SK-N-SH treated with all-trans-retinoic acid at 6 μM for 48 hours (cell line): ENCODE measurements around the gene RTN4RL1.
A peak's percentile ranks its signal among the peaks of the same experiment; 100 is the strongest.

Experiments
- ATAC-seq: fragments of 200-7000 bp; cut with Tn5 transposase; 3 replicates; pipeline ENCODE4 v1.9.1; 2020; ENCODE audit warnings: mild to moderate bottlenecking, moderate library complexity
- ARNTL ChIP-seq: fragments of 450-650 bp; formaldehyde crosslinking; IDR thresholded peaks from 2 replicates; pipeline ENCODE4 v1.5.0; 2020; ENCODE audit warnings: low read depth, mild to moderate bottlenecking, moderate library complexity, borderline replicate concordance
- BACH2 ChIP-seq: fragments of 250-450 bp; sonication (Bioruptor Pico); IDR thresholded peaks from 2 replicates; pipeline ENCODE4 v1.9.0; 2021; ENCODE audit warnings: mild to moderate bottlenecking, borderline replicate concordance
- CSDC2 ChIP-seq: fragments of 250-450 bp; sonication (Bioruptor Pico); IDR thresholded peaks from 2 replicates; pipeline ENCODE4 v1.5.0; 2020; ENCODE audit warnings: mild to moderate bottlenecking, moderate library complexity
- CSRNP3 ChIP-seq: fragments of 250-450 bp; sonication (Bioruptor Pico); IDR thresholded peaks from 2 replicates; pipeline ENCODE4 v1.5.1; 2021; ENCODE audit warnings: mild to moderate bottlenecking, moderate library complexity
- ESRRG ChIP-seq: fragments of 250-450 bp; sonication (Bioruptor Pico); IDR thresholded peaks from 2 replicates; pipeline ENCODE4 v1.6.1; 2021; ENCODE audit warnings: mild to moderate bottlenecking
- ISL1 ChIP-seq: fragments of 250-450 bp; sonication (Bioruptor Pico); IDR thresholded peaks from 2 replicates; pipeline ENCODE4 v2.1.2; 2022; ENCODE audit warnings: mild to moderate bottlenecking, moderate library complexity
- OSR1 ChIP-seq: fragments of 250-450 bp; sonication (Bioruptor Pico); IDR thresholded peaks from 2 replicates; pipeline ENCODE4 v1.8.0; 2022; ENCODE audit warnings: moderate library complexity, mild to moderate bottlenecking, inconsistent platforms
- POU6F1 ChIP-seq: fragments of 250-450 bp; sonication (Bioruptor Pico); IDR thresholded peaks from 2 replicates; pipeline ENCODE4 v1.8.0; 2021; ENCODE audit warnings: low read depth, mild to moderate bottlenecking, moderate library complexity, borderline replicate concordance
- PPARA ChIP-seq: fragments of 250-450 bp; sonication (Bioruptor Pico); IDR thresholded peaks from 2 replicates; pipeline ENCODE4 v1.5.0; 2020; ENCODE audit warnings: mild to moderate bottlenecking, borderline replicate concordance
- SNAI2 ChIP-seq: fragments of 250-450 bp; sonication (Bioruptor Pico); IDR thresholded peaks from 2 replicates; pipeline ENCODE4 v1.5.0; 2020; ENCODE audit warnings: mild to moderate bottlenecking, moderate library complexity
- TCF4 ChIP-seq: fragments of 250-450 bp; sonication (Bioruptor Pico); IDR thresholded peaks from 2 replicates; pipeline ENCODE4 v1.8.0; 2021; ENCODE audit warnings: mild to moderate bottlenecking, moderate library complexity, borderline replicate concordance
- ZC3H10 ChIP-seq: fragments of 250-450 bp; sonication (Bioruptor Pico); IDR thresholded peaks from 2 replicates; pipeline ENCODE4 v1.5.1; 2021; ENCODE audit warnings: mild to moderate bottlenecking, moderate library complexity
- ZFP3 ChIP-seq: fragments of 250-450 bp; sonication (Bioruptor Pico); IDR thresholded peaks from 2 replicates; pipeline ENCODE4 v1.5.0; 2020; ENCODE audit warnings: mild to moderate bottlenecking, moderate library complexity
- ZFP30 ChIP-seq: fragments of 450-650 bp; formaldehyde crosslinking; IDR thresholded peaks from 2 replicates; pipeline ENCODE4 v1.5.0; 2022; ENCODE audit warnings: mild to moderate bottlenecking, moderate library complexity
- ZNF565 ChIP-seq: fragments of 450-650 bp; formaldehyde crosslinking; conservative IDR thresholded peaks from 2 replicates; pipeline ENCODE4 v1.5.0; 2020; ENCODE audit warnings: low read depth, mild to moderate bottlenecking, moderate library complexity
- ZNF70 ChIP-seq: fragments of 450-650 bp; formaldehyde crosslinking; IDR thresholded peaks from 2 replicates; pipeline ENCODE4 v1.5.0; 2020; ENCODE audit warnings: mild to moderate bottlenecking, moderate library complexity
- ZNF8 ChIP-seq: fragments of 450-650 bp; formaldehyde crosslinking; IDR thresholded peaks from 2 replicates; pipeline ENCODE4 v1.5.0; 2020; ENCODE audit warnings: mild to moderate bottlenecking, moderate library complexity
- TF ChIP-seq, protein P1 (sequence below): fragments of 250-450 bp; sonication (Bioruptor Pico); IDR thresholded peaks from 2 replicates; pipeline ENCODE4 v1.5.1; 2020; ENCODE audit warnings: low read depth, mild to moderate bottlenecking, moderate library complexity
- TF ChIP-seq, protein P2 (sequence below): fragments of 250-450 bp; sonication (Bioruptor Pico); IDR thresholded peaks from 2 replicates; pipeline ENCODE4 v1.5.0; 2020; ENCODE audit warnings: mild to moderate bottlenecking, moderate library complexity

Gene RTN4RL1

DNA sequence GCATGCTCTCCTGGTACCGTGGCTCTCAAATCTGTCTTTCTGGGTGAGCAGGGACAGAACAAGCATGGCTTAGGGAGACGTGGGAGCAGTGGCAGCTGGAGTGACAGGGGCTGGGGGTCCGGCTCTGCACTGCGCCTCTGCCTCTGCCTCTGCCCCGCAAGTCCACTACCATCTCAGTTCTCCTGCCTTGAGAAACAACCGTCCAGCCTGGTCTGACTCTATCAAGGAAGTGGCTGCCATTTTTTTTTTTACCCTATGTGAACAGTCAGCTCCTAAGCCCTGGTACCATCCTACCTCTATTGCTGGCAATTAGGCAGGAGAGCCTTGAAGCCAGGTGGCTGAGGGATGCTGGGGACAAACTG lies 45.9 kb upstream of the RTN4RL1 start:
- no peak for ATAC-seq
- no peak for TF ChIP-seq SNAI2 (CRISPR knock-in tag)
- no peak for TF ChIP-seq ZC3H10
- no peak for TF ChIP-seq ESRRG (CRISPR knock-in tag)
- TF ChIP-seq ZNF8 (CRISPR knock-in tag): no peak
- TF ChIP-seq ARNTL (CRISPR knock-in tag): no peak
- TF ChIP-seq, all 23 proteins: peak for 0

GRCh38 chr17:2070241-2071023 lies 45.3 kb upstream of the RTN4RL1 start:
- no peak for TF ChIP-seq ZFP3
- no peak for TF ChIP-seq CSRNP3
- TF ChIP-seq CSDC2: no peak
- TF ChIP-seq, protein P1, sequence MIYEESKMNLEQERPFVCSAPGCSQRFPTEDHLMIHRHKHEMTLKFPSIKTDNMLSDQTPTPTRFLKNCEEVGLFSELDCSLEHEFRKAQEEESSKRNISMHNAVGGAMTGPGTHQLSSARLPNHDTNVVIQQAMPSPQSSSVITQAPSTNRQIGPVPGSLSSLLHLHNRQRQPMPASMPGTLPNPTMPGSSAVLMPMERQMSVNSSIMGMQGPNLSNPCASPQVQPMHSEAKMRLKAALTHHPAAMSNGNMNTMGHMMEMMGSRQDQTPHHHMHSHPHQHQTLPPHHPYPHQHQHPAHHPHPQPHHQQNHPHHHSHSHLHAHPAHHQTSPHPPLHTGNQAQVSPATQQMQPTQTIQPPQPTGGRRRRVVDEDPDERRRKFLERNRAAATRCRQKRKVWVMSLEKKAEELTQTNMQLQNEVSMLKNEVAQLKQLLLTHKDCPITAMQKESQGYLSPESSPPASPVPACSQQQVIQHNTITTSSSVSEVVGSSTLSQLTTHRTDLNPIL: no peak
- TF ChIP-seq ZFP30 (CRISPR knock-in tag): no peak
- TF ChIP-seq ZNF70 (CRISPR knock-in tag): no peak
- no peak for TF ChIP-seq ZNF565 (CRISPR knock-in tag)
- TF ChIP-seq OSR1 (CRISPR knock-in tag): no peak
- TF ChIP-seq TCF4 (CRISPR knock-in tag): no peak
- TF ChIP-seq POU6F1: no peak
- TF ChIP-seq ISL1 (CRISPR knock-in tag): no peak
- TF ChIP-seq PPARA (CRISPR knock-in tag): no peak
- no peak; the same call in 2 of the 3 replicates for ATAC-seq

GRCh38 chr17:2068519-2069051 lies 43.5 kb upstream of the RTN4RL1 start:
- ATAC-seq: peak; percentile 7; the same call in 2 of the 3 replicates
- TF ChIP-seq POU6F1 (no peak), ZNF70 (CRISPR knock-in tag) (0 out of 2 replicates have a peak, but pooled peaks have one; percentile 30), ZFP30 (CRISPR knock-in tag) (no peak), BACH2 (CRISPR knock-in tag) (0 out of 2 replicates have a peak, but pooled peaks have one; percentile 54), CSRNP3 (no peak)
- TF ChIP-seq, protein P2, sequence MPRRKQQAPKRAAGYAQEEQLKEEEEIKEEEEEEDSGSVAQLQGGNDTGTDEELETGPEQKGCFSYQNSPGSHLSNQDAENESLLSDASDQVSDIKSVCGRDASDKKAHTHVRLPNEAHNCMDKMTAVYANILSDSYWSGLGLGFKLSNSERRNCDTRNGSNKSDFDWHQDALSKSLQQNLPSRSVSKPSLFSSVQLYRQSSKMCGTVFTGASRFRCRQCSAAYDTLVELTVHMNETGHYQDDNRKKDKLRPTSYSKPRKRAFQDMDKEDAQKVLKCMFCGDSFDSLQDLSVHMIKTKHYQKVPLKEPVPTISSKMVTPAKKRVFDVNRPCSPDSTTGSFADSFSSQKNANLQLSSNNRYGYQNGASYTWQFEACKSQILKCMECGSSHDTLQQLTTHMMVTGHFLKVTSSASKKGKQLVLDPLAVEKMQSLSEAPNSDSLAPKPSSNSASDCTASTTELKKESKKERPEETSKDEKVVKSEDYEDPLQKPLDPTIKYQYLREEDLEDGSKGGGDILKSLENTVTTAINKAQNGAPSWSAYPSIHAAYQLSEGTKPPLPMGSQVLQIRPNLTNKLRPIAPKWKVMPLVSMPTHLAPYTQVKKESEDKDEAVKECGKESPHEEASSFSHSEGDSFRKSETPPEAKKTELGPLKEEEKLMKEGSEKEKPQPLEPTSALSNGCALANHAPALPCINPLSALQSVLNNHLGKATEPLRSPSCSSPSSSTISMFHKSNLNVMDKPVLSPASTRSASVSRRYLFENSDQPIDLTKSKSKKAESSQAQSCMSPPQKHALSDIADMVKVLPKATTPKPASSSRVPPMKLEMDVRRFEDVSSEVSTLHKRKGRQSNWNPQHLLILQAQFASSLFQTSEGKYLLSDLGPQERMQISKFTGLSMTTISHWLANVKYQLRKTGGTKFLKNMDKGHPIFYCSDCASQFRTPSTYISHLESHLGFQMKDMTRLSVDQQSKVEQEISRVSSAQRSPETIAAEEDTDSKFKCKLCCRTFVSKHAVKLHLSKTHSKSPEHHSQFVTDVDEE (CRISPR knock-in tag): 0 out of 2 replicates have a peak, but pooled peaks have one; percentile 48
- TF ChIP-seq, protein P1: no peak
